IMR-90 (cell line): Measurements from ENCODE around the gene C1GALT1. TPM values are rescaled to one million over a fixed set of nuclear protein-coding genes. Genes with fewer than 3 reads are reported as not detected.

Experiments
- ATAC-seq: fragments of 200-7000 bp; cut with Tn5 transposase; 2 replicates; pipeline ENCODE4 v1.9.1; 2020; ENCODE audit warnings: low read depth, mild to moderate bottlenecking, moderate library complexity
- BruUV-seq: library from RNA; stranded (reverse); fragments of 400-500 nt; replicated peaks from 2 replicates; lab custom pipeline; 2021; lab: Mats Ljungman, UMichigan
- CTCF ChIA-PET: fragments of 300-600 bp; formaldehyde crosslinking; extraction: SDS; loops from one replicate; lab custom pipeline; 2021; ENCODE audit warnings: antibody characterized with exemption; lab: Yijun Ruan, JAX
- POLR2A ChIA-PET: fragments of 300-600 bp; sonication (Branson Sonifier 250); formaldehyde crosslinking; loops from one replicate; lab custom pipeline; 2022; ENCODE audit warnings: antibody characterized with exemption; ENCODE audit not compliant: unreplicated experiment; lab: Charles Lee
- DNase-seq: peaks from one replicate; pipeline ENCODE4 v3.0.0; 2013
- H2AFZ ChIP-seq: replicated peaks from 2 replicates; pipeline ENCODE3; 2013; ENCODE audit warnings: low read length, mild to moderate bottlenecking; ENCODE audit not compliant: poor library complexity
- H2AK5ac ChIP-seq: 2 replicates; pipeline ENCODE4 v1.6.1; 2013; ENCODE audit warnings: low read depth, low read length, inconsistent platforms
- H2AK9ac ChIP-seq: replicated peaks from 2 replicates; pipeline ENCODE3; 2013; ENCODE audit warnings: mild to moderate bottlenecking, low read depth, low read length, moderate library complexity; ENCODE audit not compliant: poor library complexity
- H2BK120ac ChIP-seq: 2 replicates; pipeline ENCODE4 v1.6.1; 2013; ENCODE audit warnings: low read depth, low read length, inconsistent platforms
- H2BK15ac ChIP-seq: 3 replicates; pipeline ENCODE4 v1.6.1; 2013; ENCODE audit warnings: low read depth, low read length, inconsistent platforms
- H2BK20ac ChIP-seq: 2 replicates; pipeline ENCODE4 v1.6.1; 2013; ENCODE audit warnings: low read depth, mild to moderate bottlenecking, inconsistent platforms, low read length, moderate library complexity
- H2BK5ac ChIP-seq: 2 replicates; pipeline ENCODE4 v1.6.1; 2013; ENCODE audit warnings: mild to moderate bottlenecking, low read depth, low read length, inconsistent platforms; ENCODE audit not compliant: poor library complexity, severe bottlenecking
- H3K14ac ChIP-seq: replicated peaks from 2 replicates; pipeline ENCODE4 v1.6.1; 2013; ENCODE audit warnings: low read depth, low read length, inconsistent platforms
- H3K18ac ChIP-seq: 2 replicates; pipeline ENCODE4 v1.6.1; 2013; ENCODE audit warnings: low read depth, low read length, control low read depth
- H3K23ac ChIP-seq: 2 replicates; pipeline ENCODE4 v1.6.1; 2013; ENCODE audit warnings: low read depth, low read length, inconsistent platforms
- H3K27ac ChIP-seq: 2 replicates; pipeline ENCODE4 v1.5.1; 2013; ENCODE audit warnings: mild to moderate bottlenecking, control low read depth, low read length; ENCODE audit not compliant: insufficient read depth
- H3K27me3 ChIP-seq: 2 replicates; pipeline ENCODE4 v1.6.1; 2013; ENCODE audit warnings: low read length; ENCODE audit not compliant: control insufficient read depth, insufficient read depth
- H3K36me3 ChIP-seq: 2 replicates; pipeline ENCODE4 v1.6.1; 2013; ENCODE audit warnings: low read length, mixed read lengths; ENCODE audit not compliant: control insufficient read depth, insufficient read depth
- H3K4ac ChIP-seq: 2 replicates; pipeline ENCODE4 v1.6.1; 2013; ENCODE audit warnings: low read depth, low read length, inconsistent platforms
- H3K4me1 ChIP-seq: 2 replicates; pipeline ENCODE4 v1.6.1; 2013; ENCODE audit warnings: low read length, mixed read lengths; ENCODE audit not compliant: control insufficient read depth, insufficient read depth
- H3K4me2 ChIP-seq: 2 replicates; pipeline ENCODE4 v1.6.1; 2013; ENCODE audit warnings: low read depth, mild to moderate bottlenecking, control low read depth, low read length, moderate library complexity
- H3K4me3 ChIP-seq: 2 replicates; pipeline ENCODE4 v1.5.1; 2013; ENCODE audit warnings: low read depth, mild to moderate bottlenecking, control low read depth, low read length, moderate library complexity; ENCODE audit not compliant: insufficient read depth
- H3K56ac ChIP-seq: 2 replicates; pipeline ENCODE4 v1.6.1; 2013; ENCODE audit warnings: low read length, inconsistent platforms; ENCODE audit not compliant: insufficient read depth; ENCODE audit errors: extremely low read depth
- H3K79me1 ChIP-seq, 2 experiments: 2 replicates each; pipeline ENCODE4 v1.6.1; 2013; ENCODE audit warnings: low read length in 2 of 2, inconsistent platforms in 1 of 2, low read depth in 1 of 2
- H3K9ac ChIP-seq: 2 replicates; pipeline ENCODE4 v1.6.1; 2013; ENCODE audit warnings: low read depth, low read length, control low read depth
- H3K9me1 ChIP-seq: 2 replicates; pipeline ENCODE4 v1.6.1; 2013; ENCODE audit warnings: low read length, inconsistent platforms; ENCODE audit not compliant: insufficient read depth
- H3K9me3 ChIP-seq: 2 replicates; pipeline ENCODE4 v1.6.1; 2013; ENCODE audit warnings: low read length; ENCODE audit not compliant: control insufficient read depth, insufficient read depth
- H4K20me1 ChIP-seq: 2 replicates; pipeline ENCODE4 v1.6.1; 2013; ENCODE audit warnings: low read length, inconsistent platforms; ENCODE audit not compliant: insufficient read depth
- H4K5ac ChIP-seq: 2 replicates; pipeline ENCODE4 v1.6.1; 2013; ENCODE audit warnings: mild to moderate bottlenecking, low read depth, low read length, control low read depth
- H4K8ac ChIP-seq, 2 experiments: 2 replicates each; pipeline ENCODE4 v1.6.1; 2013; ENCODE audit warnings: low read depth in 2 of 2, low read length in 2 of 2, control low read depth in 1 of 2, inconsistent platforms in 1 of 2
- H4K91ac ChIP-seq: 2 replicates; pipeline ENCODE4 v1.6.1; 2013; ENCODE audit warnings: low read depth, low read length, inconsistent platforms; ENCODE audit not compliant: insufficient read depth
- CEBPB ChIP-seq: IDR thresholded peaks from 2 replicates; pipeline ENCODE4 v1.6.1; 2012; ENCODE audit warnings: low read depth, low read length, improper control_type of control experiment
- CHD1 ChIP-seq: IDR thresholded peaks from 2 replicates; pipeline ENCODE4 v1.6.1; 2012; ENCODE audit warnings: low read depth, low read length, improper control_type of control experiment
- MAFK ChIP-seq: IDR thresholded peaks from 2 replicates; pipeline ENCODE4 v1.6.1; 2012; ENCODE audit warnings: low read depth, low read length, improper control_type of control experiment
- MAZ ChIP-seq: IDR thresholded peaks from 2 replicates; pipeline ENCODE4 v1.6.1; 2012; ENCODE audit warnings: low read depth, mild to moderate bottlenecking, low read length, improper control_type of control experiment, moderate library complexity, borderline replicate concordance
- WGBS, 2 experiments: methylation state at CpG; one replicate each; pipeline versions ENCODE4 v1.1.5 to v1.1.7; 2013; ENCODE audit warnings: missing lambda C conversion rate in 2 of 2; ENCODE audit not compliant: insufficient read length in 1 of 2; ENCODE audit errors: extremely low coverage in 2 of 2; 5-methylcytosine and 5-hydroxymethylcytosine counted together
- dilution Hi-C: fragments of 300-500 bp; cut with HindIII; formaldehyde crosslinking; loops from one replicate; pipeline ENCODE4 v1.14.3; 2018; ENCODE audit warnings: low sequenced_read_pairs; ENCODE audit not compliant: unreplicated experiment
- in situ Hi-C: fragments of 300-500 bp; cut with MboI; formaldehyde crosslinking; loops from 3 replicates; pipeline ENCODE4 v1.14.3; 2019; ENCODE audit warnings: low sequenced_read_pairs, inconsistent platforms, mixed read lengths
- intact Hi-C: fragments of 100-400 bp; cut with micrococcal nuclease; formaldehyde crosslinking; loops from 2 replicates; pipeline ENCODE4 v1.10.0; 2022
- polyA plus RNA-seq, 3 experiments: library from polyadenylated mRNA; depleted of rRNA; stranded (reverse); fragments of >200 nt; gene quantifications; 2 replicates each; pipeline ENCODE4 v1.2.3, GENCODE V29; 2012; ENCODE audit warnings: low replicate concordance in 1 of 3
- total RNA-seq: library from RNA; depleted of rRNA; stranded (reverse); fragments of >200 nt; gene quantifications from 2 replicates; pipeline ENCODE4 v1.2.3, GENCODE V29; 2012

The C1GALT1 gene
- total and polyA plus RNA-seq, 2 of the 4 experiments (the other 2 are of a cell fraction), result 11.6 to 12.2 TPM

DNA sequence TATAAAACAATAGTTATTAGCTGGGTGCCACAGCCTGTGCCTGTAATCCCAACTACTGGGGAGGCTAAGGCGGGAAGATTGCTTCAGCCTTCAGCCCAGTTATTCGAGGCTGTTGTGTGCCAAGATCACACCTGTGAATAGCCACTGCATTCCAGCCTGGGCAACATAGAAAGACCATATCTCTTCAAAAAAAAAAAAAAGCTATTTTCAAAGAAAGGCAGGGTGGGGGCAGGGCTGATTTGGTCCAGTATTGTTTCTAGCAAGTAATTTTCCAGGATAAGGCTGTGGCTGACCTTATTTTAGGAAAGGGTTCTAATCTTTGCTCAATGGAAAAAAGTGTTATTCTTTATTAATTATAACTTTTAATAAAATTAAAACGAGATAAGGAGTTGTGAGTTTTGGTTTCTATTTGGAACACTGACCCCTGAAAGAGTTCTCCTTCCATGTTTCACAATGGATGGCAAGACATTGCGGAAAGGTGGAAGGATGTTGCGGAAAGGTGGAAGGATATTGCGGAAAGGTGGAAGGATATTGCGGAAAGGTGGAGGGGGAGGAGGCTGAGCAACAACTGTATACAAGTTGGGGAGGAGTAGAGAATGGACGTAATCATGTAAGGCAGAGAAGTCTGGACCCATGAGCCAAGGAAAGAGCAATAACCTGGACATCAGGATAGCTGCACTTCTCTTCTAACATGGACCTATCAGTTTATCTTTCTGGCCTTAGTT lies 1.5 kb upstream of the C1GALT1 start (continued):
- TF ChIP-seq MAZ (no peak), MAFK (no peak)

DNA sequence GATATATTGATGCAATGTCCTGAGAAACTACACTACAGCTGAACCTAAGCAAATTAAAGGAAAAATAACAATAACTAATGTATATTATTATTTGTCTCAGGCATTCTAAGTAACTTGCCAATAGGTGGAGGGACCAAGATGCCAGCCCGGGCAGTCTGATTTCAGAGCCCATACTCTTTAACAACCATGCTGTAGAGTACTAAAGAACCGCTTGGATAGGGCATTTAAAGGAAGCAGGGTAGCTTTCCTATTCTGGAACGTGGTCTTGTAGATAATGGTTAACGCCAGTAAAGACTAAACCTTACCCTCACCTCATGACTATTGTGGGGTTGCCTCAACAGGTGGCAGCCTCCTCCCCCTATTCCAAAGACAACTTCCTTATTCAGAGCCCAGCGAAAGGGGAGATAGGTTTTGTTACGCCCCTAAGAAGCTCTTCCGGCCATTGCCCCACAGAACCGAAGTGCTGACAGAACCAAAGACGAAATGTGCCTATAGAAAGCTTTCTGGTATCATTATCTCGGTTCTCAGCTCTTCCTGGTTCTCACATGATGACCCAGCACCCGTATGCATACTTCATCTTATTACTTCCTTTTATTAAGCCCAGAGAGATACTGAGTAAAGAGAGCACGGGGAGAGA lies 707 bp upstream of the C1GALT1 start:
- POLR2A ChIA-PET, result no interaction called here
- peak overlapping the region; percentile 86 for H2AFZ ChIP-seq

More for the DNA sequence above, 707 bp upstream of the C1GALT1 start:
- peak overlapping the region; percentile 14 for H4K5ac ChIP-seq
- H4K20me1 ChIP-seq, result no peaks in the 10 kb centered on the region
- peak overlapping the region; percentile 72; the same call in 1 of the 2 replicates for H3K27ac ChIP-seq
- peaks cover 11% of the 10 kb centered on the region for H3K9me1 ChIP-seq
- H3K56ac ChIP-seq, result peak overlapping the region; percentile 74
- peaks cover 7 to 22% of the 10 kb centered on the region in 2 experiments; a peak in 3 of 4 replicates for H3K79me1 ChIP-seq
- peak; percentile 2 for ATAC-seq
- H3K27me3 ChIP-seq, result no peaks in the 10 kb centered on the region
- H3K14ac ChIP-seq, result peak overlapping the region; percentile 72
- in situ Hi-C loops (no loop called here), intact Hi-C loops (loop anchor here (2.0 to 5.0 kb wide), 5 partner anchors 39 to 361 kb away; no protein-coding TSS in a partner anchor), dilution Hi-C loops (no loop called here)
- H3K9ac ChIP-seq, result peak overlapping the region; percentile 90
- H4K8ac ChIP-seq, result peak overlapping the region; percentile 25 to 48
- peak overlapping the region; percentile 14 for H3K18ac ChIP-seq
- TF ChIP-seq CEBPB (0 out of 2 replicates have a peak, but pooled peaks have one; percentile 13), CHD1 (no peak)
- no peaks in the 10 kb centered on the region for H3K36me3 ChIP-seq
- peak overlapping the region; percentile 71 for H2BK5ac ChIP-seq
- no peak overlapping the region for H2AK5ac ChIP-seq
- H3K23ac ChIP-seq, result peak overlapping the region; percentile 75
- CTCF ChIA-PET, result interaction anchor here (0.5 to 1.4 kb wide), 7 partner anchors 9 to 256 kb away, joined by 3 to 4 read pairs (median 3); no protein-coding TSS in a partner anchor
- H3K9me3 ChIP-seq, result no peaks in the 10 kb centered on the region
- peak; percentile 28 for DNase-seq
- 0% methylated on average over 1 of the region's 12 CpGs; no CpG with 5 or more reads in 1 of the 2 experiments for WGBS, 2 experiments
- H3K4ac ChIP-seq, result peak overlapping the region; percentile 66
- BruUV-seq, result no TSS peak
- H2BK120ac ChIP-seq, result peak overlapping the region; percentile 26
- peak overlapping the region; percentile 7; the same call in 1 of the 2 replicates for H4K91ac ChIP-seq
- H3K4me3 ChIP-seq, result peak overlapping the region; percentile 61
- H2BK15ac ChIP-seq, result no peak overlapping the region
- H3K4me2 ChIP-seq, result peak overlapping the region; percentile 79
- peak overlapping the region; percentile 10; the same call in 1 of the 2 replicates for H2BK20ac ChIP-seq
- H2AK9ac ChIP-seq, result peak overlapping the region; percentile 18
- peaks cover 3% of the 10 kb centered on the region; the same call in 1 of the 2 replicates for H3K4me1 ChIP-seq
